H1 (cell line): ENCODE data around the gene FREM2. TPM values are rescaled to one million over a fixed set of nuclear protein-coding genes. Genes with fewer than 3 reads are reported as not detected.

Source experiments
- CTCF ChIA-PET: fragments of 300-600 bp; sonication (Branson Sonifier 250); formaldehyde crosslinking; loops from one replicate; lab custom pipeline; 2021; ENCODE audit not compliant: partially characterized antibody; lab: Charles Lee
- POLR2A ChIA-PET: fragments of 300-600 bp; sonication (Branson Sonifier 250); formaldehyde crosslinking; loops from one replicate; lab custom pipeline; 2021; ENCODE audit warnings: inconsistent platforms; ENCODE audit not compliant: partially characterized antibody; lab: Charles Lee
- DNase-seq, 2 experiments: peaks; one replicate each; pipeline versions ENCODE4 v3.0.0 to v3.0.0-alpha.2; 2010 to 2022; ENCODE audit warnings: low spot score in 2 of 2, low read depth in 1 of 2, mixed read lengths in 1 of 2
- FAIRE-seq: peaks from 2 replicates; lab custom pipeline; 2011; peaks lifted over from hg19 to GRCh38; lab: Jason Lieb, UNC
- H2AFZ ChIP-seq: 2 replicates; pipeline ENCODE4 v1.8.1; 2012; ENCODE audit warnings: low read length, inconsistent platforms
- H2AK5ac ChIP-seq: 2 replicates; pipeline ENCODE4 v1.6.1; 2013; ENCODE audit warnings: low read depth, low read length
- H2BK120ac ChIP-seq: replicated peaks from 2 replicates; pipeline ENCODE3; 2013; ENCODE audit warnings: low read depth, low read length, inconsistent platforms
- H2BK12ac ChIP-seq: 2 replicates; pipeline ENCODE4 v1.6.1; 2013; ENCODE audit warnings: low read depth, low read length
- H2BK15ac ChIP-seq: 2 replicates; pipeline ENCODE4 v1.6.1; 2013; ENCODE audit warnings: low read length
- H2BK20ac ChIP-seq: 2 replicates; pipeline ENCODE4 v1.6.1; 2013; ENCODE audit warnings: low read length
- H2BK5ac ChIP-seq: 2 replicates; pipeline ENCODE4 v1.6.1; 2013; ENCODE audit warnings: low read depth, low read length
- H3K14ac ChIP-seq: 2 replicates; pipeline ENCODE4 v1.6.1; 2013; ENCODE audit warnings: inconsistent platforms; ENCODE audit not compliant: insufficient read length
- H3K18ac ChIP-seq: 2 replicates; pipeline ENCODE4 v1.6.1; 2013; ENCODE audit warnings: low read length; ENCODE audit errors: extremely low read depth
- H3K23ac ChIP-seq: 2 replicates; pipeline ENCODE4 v1.6.1; 2013; ENCODE audit warnings: inconsistent platforms; ENCODE audit not compliant: insufficient read length
- H3K23me2 ChIP-seq: 2 replicates; pipeline ENCODE4 v1.6.1; 2013; ENCODE audit warnings: low read depth, low read length
- H3K27ac ChIP-seq: 2 replicates; pipeline ENCODE4 v1.6.1; 2011; ENCODE audit warnings: low read depth, low read length, inconsistent platforms
- H3K27me3 ChIP-seq, 4 experiments: replicated peaks in 1 of 4; 1 replicate in 1 of 4; 2 replicates in 3 of 4; pipeline versions ENCODE4 v1.6.1 to v1.8.1; 2011 to 2013; ENCODE audit warnings: low read length in 3 of 4, mild to moderate bottlenecking in 3 of 4, inconsistent platforms in 2 of 4, mixed read lengths in 2 of 4, moderate library complexity in 1 of 4; ENCODE audit not compliant: control insufficient read depth in 3 of 4, insufficient read depth in 3 of 4; ENCODE audit errors: extremely low read depth in 1 of 4
- H3K36me3 ChIP-seq, 4 experiments: 2 replicates each; pipeline versions ENCODE4 v1.6.1 to v1.8.1; 2011 to 2013; ENCODE audit warnings: mild to moderate bottlenecking in 4 of 4, low read length in 3 of 4, moderate library complexity in 2 of 4, control low read depth in 1 of 4, inconsistent platforms in 1 of 4; ENCODE audit not compliant: insufficient read depth in 4 of 4, control insufficient read depth in 2 of 4
- H3K4ac ChIP-seq: replicated peaks from 2 replicates; pipeline ENCODE3; 2013; ENCODE audit warnings: low read length, low read depth, mixed read lengths, inconsistent platforms; ENCODE audit not compliant: insufficient read length
- H3K4me1 ChIP-seq, 4 experiments: replicated peaks in 1 of 4; 1 replicate in 1 of 4; 2 replicates in 3 of 4; pipeline versions ENCODE4 v1.6.1 to v1.8.1; 2011 to 2013; ENCODE audit warnings: low read length in 3 of 4, inconsistent platforms in 2 of 4, mixed read lengths in 1 of 4; ENCODE audit not compliant: insufficient read depth in 4 of 4, control insufficient read depth in 3 of 4
- H3K4me2 ChIP-seq, 2 experiments: 2 replicates each; pipeline versions ENCODE4 v1.6.1 to v1.8.1; 2011 to 2013; ENCODE audit warnings: low read depth in 2 of 2, low read length in 2 of 2, control low read depth in 1 of 2, inconsistent platforms in 1 of 2, mild to moderate bottlenecking in 1 of 2; ENCODE audit not compliant: insufficient read depth in 1 of 2
- H3K4me3 ChIP-seq, 4 experiments: fragments of 200-600, 300-600 bp in 1 of 4; sonication (generic), shearing (Covaris generic), sonication (Bioruptor Twin) in 1 of 4; 2 replicates each; pipeline versions ENCODE4 v1.5.1 to v1.8.1; 2011 to 2016; ENCODE audit warnings: low read length in 4 of 4, low read depth in 3 of 4, control low read depth in 2 of 4, inconsistent platforms in 2 of 4, mild to moderate bottlenecking in 2 of 4, mixed read lengths in 1 of 4, moderate library complexity in 1 of 4; ENCODE audit not compliant: insufficient read depth in 2 of 4; ENCODE audit errors: extremely low read depth in 1 of 4
- H3K56ac ChIP-seq: replicated peaks from 2 replicates; pipeline ENCODE3; 2013; ENCODE audit warnings: low read depth, mild to moderate bottlenecking, mixed read lengths, low read length, inconsistent platforms; ENCODE audit not compliant: insufficient read length
- H3K79me1 ChIP-seq: 2 replicates; pipeline ENCODE4 v1.6.1; 2013; ENCODE audit warnings: low read depth, low read length, control low read depth
- H3K79me2 ChIP-seq, 2 experiments: 2 replicates each; pipeline versions ENCODE4 v1.6.1 to v1.8.1; 2012 to 2013; ENCODE audit warnings: low read length in 2 of 2, mild to moderate bottlenecking in 2 of 2, inconsistent platforms in 1 of 2; ENCODE audit not compliant: insufficient read depth in 2 of 2, control insufficient read depth in 1 of 2
- H3K9ac ChIP-seq, 4 experiments: replicated peaks in 1 of 4; 1 replicate in 1 of 4; 2 replicates in 3 of 4; pipeline versions ENCODE4 v1.6.1 to v1.8.1; 2011 to 2013; ENCODE audit warnings: low read depth in 3 of 4, low read length in 3 of 4, control low read depth in 2 of 4, mild to moderate bottlenecking in 2 of 4, moderate library complexity in 2 of 4, inconsistent platforms in 1 of 4; ENCODE audit errors: extremely low read depth in 1 of 4
- H3K9me3 ChIP-seq, 2 experiments: 2 replicates each; pipeline versions ENCODE4 v1.6.1 to v1.8.1; 2012 to 2013; ENCODE audit warnings: mild to moderate bottlenecking in 2 of 2, moderate library complexity in 2 of 2, control low read depth in 1 of 2, inconsistent platforms in 1 of 2, low read depth in 1 of 2, low read length in 1 of 2, mixed read lengths in 1 of 2; ENCODE audit not compliant: insufficient read depth in 2 of 2
- H4K20me1 ChIP-seq, 2 experiments: replicated peaks in 1 of 2; 2 replicates each; pipeline versions ENCODE3 to v1.8.1; 2011 to 2013; ENCODE audit warnings: inconsistent platforms in 2 of 2, low read length in 2 of 2, mild to moderate bottlenecking in 1 of 2; ENCODE audit not compliant: insufficient read depth in 2 of 2, control insufficient read depth in 1 of 2
- H4K5ac ChIP-seq: 2 replicates; pipeline ENCODE4 v1.6.1; 2013; ENCODE audit warnings: low read length, low read depth, mixed read lengths, inconsistent platforms; ENCODE audit not compliant: insufficient read length
- H4K8ac ChIP-seq: 2 replicates; pipeline ENCODE4 v1.8.0; 2013; ENCODE audit warnings: mild to moderate bottlenecking, moderate library complexity, low read length, inconsistent platforms; ENCODE audit not compliant: insufficient read depth; ENCODE audit errors: extremely low read depth
- H4K91ac ChIP-seq: replicated peaks from 2 replicates; pipeline ENCODE3; 2013; ENCODE audit warnings: low read length, mixed read lengths, inconsistent platforms; ENCODE audit not compliant: insufficient read length
- FOSL1 ChIP-seq: IDR thresholded peaks from 2 replicates; pipeline ENCODE4 v1.6.1; 2011; ENCODE audit warnings: mild to moderate bottlenecking, low read depth, low read length, moderate library complexity; ENCODE audit not compliant: insufficient read depth
- GTF2F1 ChIP-seq: IDR thresholded peaks from 2 replicates; pipeline ENCODE4 v1.6.1; 2012; ENCODE audit warnings: low read depth, low read length, improper control_type of control experiment, borderline replicate concordance
- KDM5A ChIP-seq: fragments of 200-600 bp; IDR thresholded peaks from 2 replicates; pipeline ENCODE4 v1.7.1; 2012; ENCODE audit warnings: mild to moderate bottlenecking, low read length, inconsistent platforms, mixed read lengths
- NANOG ChIP-seq: IDR thresholded peaks from 2 replicates; pipeline ENCODE4 v1.6.1; 2011; ENCODE audit warnings: low read length, low read depth, mild to moderate bottlenecking, inconsistent platforms; ENCODE audit not compliant: insufficient read depth, poor library complexity, severe bottlenecking
- POLR2AphosphoS5 ChIP-seq: IDR thresholded peaks from 2 replicates; pipeline ENCODE4 v1.6.1; 2011; ENCODE audit warnings: low read depth, low read length
- RBBP5 ChIP-seq: IDR thresholded peaks from 2 replicates; pipeline ENCODE4 v1.7.1; 2012; ENCODE audit warnings: low read depth, mild to moderate bottlenecking, inconsistent platforms, low read length, moderate library complexity, borderline replicate concordance
- RNF2 ChIP-seq: fragments of 200-900, 300-1000 bp; sonication (generic); IDR thresholded peaks from 2 replicates; pipeline ENCODE4 v1.7.1; 2016; ENCODE audit warnings: borderline replicate concordance, low read depth, mild to moderate bottlenecking, antibody characterized with exemption, low read length; ENCODE audit not compliant: poor library complexity, severe bottlenecking; ENCODE audit errors: missing control alignments
- SP4 ChIP-seq: IDR thresholded peaks from 2 replicates; pipeline ENCODE4 v1.6.1; 2012; ENCODE audit warnings: low read length, inconsistent platforms
- TAF7 ChIP-seq: optimal IDR thresholded peaks from 2 replicates; pipeline ENCODE3; 2011; ENCODE audit warnings: low read depth, mild to moderate bottlenecking, inconsistent platforms, low read length, moderate library complexity, borderline replicate concordance
- WGBS, 2 experiments: shearing (Covaris generic) in 1 of 2; methylation state at CpG; one replicate each; pipeline versions ENCODE4 v1.1.6 to v1.1.7; 2013 to 2015; ENCODE audit warnings: low lambda C conversion rate in 2 of 2, mixed read lengths in 2 of 2, inconsistent platforms in 1 of 2, low coverage in 1 of 2, missing lambda C conversion rate in 1 of 2; ENCODE audit not compliant: insufficient replicate concordance in 2 of 2, insufficient coverage in 1 of 2, insufficient read length in 1 of 2; ENCODE audit errors: extremely low coverage in 1 of 2, missing lambda C conversion rate in 1 of 2; 5-methylcytosine and 5-hydroxymethylcytosine counted together
- polyA plus RNA-seq, 7 experiments: library from polyadenylated mRNA; depleted of rRNA in 3 of 7; stranded (reverse) in 5 of 7; unstranded in 2 of 7; fragments of >200 nt in 5 of 7; fragments of 200-250 nt in 2 of 7; gene quantifications; 1 replicate in 5 of 7; 2 replicates in 1 of 7; 4 replicates in 1 of 7; pipeline versions ENCODE4 v1.2.1 to v1.2.3, GENCODE V29; 2011 to 2013; ENCODE audit warnings: missing spikeins in 2 of 7, mixed read lengths in 2 of 7
- total RNA-seq: library from RNA; stranded (reverse); fragmentation: NEBNext Ultra II Directional; extraction: Animal tissue kit (Norgen Biotek cat#: 25700); gene quantifications from 2 replicates; pipeline ENCODE4 v1.2.1, GENCODE V29; 2021
- TF ChIP-seq, protein P1 (sequence below): IDR thresholded peaks from 2 replicates; pipeline ENCODE4 v1.6.1; 2012; ENCODE audit warnings: inconsistent platforms
- TF ChIP-seq, protein P2 (sequence below), 3 experiments: IDR thresholded peaks; 1 replicate in 2 of 3; 2 replicates in 1 of 3; pipeline versions ENCODE4 v1.5.1 to v1.6.1; 2011; ENCODE audit warnings: low read length in 3 of 3, mild to moderate bottlenecking in 3 of 3, inconsistent platforms in 2 of 3, low read depth in 1 of 3, moderate library complexity in 1 of 3; ENCODE audit not compliant: insufficient read depth in 1 of 3; ENCODE audit errors: control extremely low read depth in 1 of 3

FREM2 gene
- total and polyA plus RNA-seq, 2 of the 8 experiments (the other 6 are each of a cell fraction or from before 2014, with no cell fraction given) = 11.6 to 22.8 TPM

- Histone ChIP-seq H3K27me3 (no peaks in the 10 kb centered on the region), H2AK5ac (no peak overlapping the region), H3K9me3 (no peaks in the 10 kb centered on the region), H2AFZ (no peak overlapping the region), H2BK120ac (no peak overlapping the region), H2BK15ac (no peak overlapping the region), H4K20me1 (no peaks in the 10 kb centered on the region), H3K79me2 (peaks cover 0 to 6% of the 10 kb centered on the region in 2 experiments; a peak in 2 of 4 replicates), H3K79me1 (no peaks in the 10 kb centered on the region), H3K18ac (no peak overlapping the region), H3K23ac (no peak overlapping the region), H4K91ac (no peak overlapping the region), H3K36me3 (no peaks in the 10 kb centered on the region), H3K4me2 (no peak overlapping the region), H3K4ac (no peak overlapping the region), H3K14ac (no peak overlapping the region), H4K5ac (no peak overlapping the region), H4K8ac (no peak overlapping the region), H3K4me3 (no peak overlapping the region), H3K9ac (no peak overlapping the region), H2BK5ac (no peak overlapping the region), H3K23me2 (no peaks in the 10 kb centered on the region), H3K27ac (no peak overlapping the region), H3K56ac (no peak overlapping the region), H3K4me1 (peaks cover 0 to 4% (median under 1%) of the 10 kb centered on the region in 4 experiments; a peak in 1 of 7 replicates), H2BK12ac (no peak overlapping the region), H2BK20ac (no peak overlapping the region)
- FAIRE-seq = no peak
- CTCF ChIA-PET = no interaction called here
- WGBS, 2 experiments = 92% methylated on average over 2 of the region's 2 CpGs; no CpG with 5 or more reads in 1 of the 2 experiments
- no peak for DNase-seq
- POLR2A ChIA-PET = no interaction called here
- TF ChIP-seq GTF2F1 (no peak), KDM5A (no peak), RBBP5 (no peak), SP4 (no peak), TAF7 (no peak), POLR2AphosphoS5 (no peak), NANOG (no peak), FOSL1 (no peak), RNF2 (no peak)
- TF ChIP-seq, protein P1, sequence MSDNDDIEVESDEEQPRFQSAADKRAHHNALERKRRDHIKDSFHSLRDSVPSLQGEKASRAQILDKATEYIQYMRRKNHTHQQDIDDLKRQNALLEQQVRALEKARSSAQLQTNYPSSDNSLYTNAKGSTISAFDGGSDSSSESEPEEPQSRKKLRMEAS = no peak
- TF ChIP-seq, protein P2, sequence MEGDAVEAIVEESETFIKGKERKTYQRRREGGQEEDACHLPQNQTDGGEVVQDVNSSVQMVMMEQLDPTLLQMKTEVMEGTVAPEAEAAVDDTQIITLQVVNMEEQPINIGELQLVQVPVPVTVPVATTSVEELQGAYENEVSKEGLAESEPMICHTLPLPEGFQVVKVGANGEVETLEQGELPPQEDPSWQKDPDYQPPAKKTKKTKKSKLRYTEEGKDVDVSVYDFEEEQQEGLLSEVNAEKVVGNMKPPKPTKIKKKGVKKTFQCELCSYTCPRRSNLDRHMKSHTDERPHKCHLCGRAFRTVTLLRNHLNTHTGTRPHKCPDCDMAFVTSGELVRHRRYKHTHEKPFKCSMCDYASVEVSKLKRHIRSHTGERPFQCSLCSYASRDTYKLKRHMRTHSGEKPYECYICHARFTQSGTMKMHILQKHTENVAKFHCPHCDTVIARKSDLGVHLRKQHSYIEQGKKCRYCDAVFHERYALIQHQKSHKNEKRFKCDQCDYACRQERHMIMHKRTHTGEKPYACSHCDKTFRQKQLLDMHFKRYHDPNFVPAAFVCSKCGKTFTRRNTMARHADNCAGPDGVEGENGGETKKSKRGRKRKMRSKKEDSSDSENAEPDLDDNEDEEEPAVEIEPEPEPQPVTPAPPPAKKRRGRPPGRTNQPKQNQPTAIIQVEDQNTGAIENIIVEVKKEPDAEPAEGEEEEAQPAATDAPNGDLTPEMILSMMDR (IDR thresholded peaks at IDR 0.05; ENCODE audit: control extremely low read depth in 1 of 3, insufficient read depth in 1 of 3, low read depth in 1 of 3, low read length in 3 of 3) = no peak
Measured at GRCh38 chr13:38700051-38700450, 13.2 kb downstream of the FREM2 start.
